HepG2 (cell line): Measurements from ENCODE around the gene AUH. TPM values are rescaled to one million over a fixed set of nuclear protein-coding genes. Genes with fewer than 3 reads are reported as not detected.

Source experiments
- AHR ChIP-seq: IDR thresholded peaks from 2 replicates; pipeline ENCODE4 v1.6.1; 2018; ENCODE audit warnings: missing genetic modification reagents, missing compliant biosample characterization
- ATF4 ChIP-seq, 2 experiments: fragments of 450-650 bp in 1 of 2; sonication (generic) in 1 of 2; formaldehyde crosslinking; IDR thresholded peaks; 2 replicates each; pipeline versions ENCODE4 v1.5.0 to v1.8.0; 2020 to 2022; ENCODE audit warnings: mild to moderate bottlenecking in 1 of 2, missing genetic modification reagents in 1 of 2
- CERS6 ChIP-seq: sonication (generic); formaldehyde crosslinking; IDR thresholded peaks from 2 replicates; pipeline ENCODE4 v1.5.0; 2020; ENCODE audit warnings: missing genetic modification reagents
- E2F2 ChIP-seq: sonication (generic); formaldehyde crosslinking; IDR thresholded peaks from 2 replicates; pipeline ENCODE4 v1.4.0; 2020; ENCODE audit warnings: missing genetic modification reagents, borderline replicate concordance
- GLI4 ChIP-seq: sonication (generic); formaldehyde crosslinking; IDR thresholded peaks from 2 replicates; pipeline ENCODE4 v1.5.1; 2020; ENCODE audit warnings: missing genetic modification reagents, mild to moderate bottlenecking, moderate library complexity, borderline replicate concordance
- GPN1 ChIP-seq: sonication (generic); formaldehyde crosslinking; IDR thresholded peaks from 2 replicates; pipeline ENCODE4 v1.5.1; 2020; ENCODE audit warnings: missing genetic modification reagents, borderline replicate concordance
- GRHL1 ChIP-seq: sonication (generic); formaldehyde crosslinking; conservative IDR thresholded peaks from 2 replicates; pipeline ENCODE4 v1.8.0; 2022; ENCODE audit warnings: missing genetic modification reagents
- KMT2B ChIP-seq: IDR thresholded peaks from 2 replicates; pipeline ENCODE4 v1.6.1; 2016; ENCODE audit warnings: missing genetic modification reagents, missing compliant biosample characterization
- MED1 ChIP-seq: sonication (generic); formaldehyde crosslinking; IDR thresholded peaks from 2 replicates; pipeline ENCODE4 v1.4.0; 2020; ENCODE audit warnings: missing genetic modification reagents
- NR0B2 ChIP-seq: sonication (generic); formaldehyde crosslinking; IDR thresholded peaks from 2 replicates; pipeline ENCODE4 v1.4.0; 2020; ENCODE audit warnings: mild to moderate bottlenecking, missing genetic modification reagents
- NR2C2 ChIP-seq: sonication (generic); formaldehyde crosslinking; IDR thresholded peaks from 2 replicates; pipeline ENCODE4 v1.4.0; 2020; ENCODE audit warnings: missing genetic modification reagents, mild to moderate bottlenecking, moderate library complexity, borderline replicate concordance
- POLR2A ChIP-seq, 2 experiments: IDR thresholded peaks; 2 replicates each; pipeline ENCODE4 v1.6.1; 2011; ENCODE audit warnings: low read depth in 2 of 2, low read length in 2 of 2, mild to moderate bottlenecking in 1 of 2, moderate library complexity in 1 of 2; ENCODE audit not compliant: insufficient read depth in 1 of 2
- TARDBP ChIP-seq: sonication (generic); formaldehyde crosslinking; IDR thresholded peaks from 2 replicates; pipeline ENCODE4 v1.8.0; 2022; ENCODE audit warnings: mild to moderate bottlenecking, missing genetic modification reagents
- UBTF ChIP-seq: sonication (generic); formaldehyde crosslinking; IDR thresholded peaks from 2 replicates; pipeline ENCODE4 v1.4.0; 2020; ENCODE audit warnings: mild to moderate bottlenecking, missing genetic modification reagents
- ZNF12 ChIP-seq: sonication (generic); formaldehyde crosslinking; IDR thresholded peaks from 2 replicates; pipeline ENCODE4 v1.5.0; 2020; ENCODE audit warnings: missing genetic modification reagents
- ZNF143 ChIP-seq: sonication (generic); formaldehyde crosslinking; IDR thresholded peaks from 2 replicates; pipeline ENCODE4 v1.4.0; 2020; ENCODE audit warnings: missing genetic modification reagents
- ZNF605 ChIP-seq: sonication (generic); formaldehyde crosslinking; IDR thresholded peaks from 2 replicates; pipeline ENCODE4 v1.8.0; 2022; ENCODE audit warnings: mild to moderate bottlenecking, missing genetic modification reagents
- ZNF691 ChIP-seq: sonication (generic); formaldehyde crosslinking; IDR thresholded peaks from 2 replicates; pipeline ENCODE4 v1.4.0; 2020; ENCODE audit warnings: missing genetic modification reagents, low read depth, mild to moderate bottlenecking, borderline replicate concordance
- ZNF7 ChIP-seq: IDR thresholded peaks from 2 replicates; pipeline ENCODE4 v1.6.1; 2016; ENCODE audit warnings: missing biosample characterization, missing genetic modification reagents
- polyA plus RNA-seq, 8 experiments: library from polyadenylated mRNA; depleted of rRNA in 3 of 8; stranded (reverse) in 7 of 8; unstranded in 1 of 8; fragments of >200 nt; fragmentation: Illumina TruSeq in 4 of 8; extraction: Trizol in 4 of 8; gene quantifications; 2 replicates each; pipeline versions ENCODE4 v1.2.1 to v1.2.3, GENCODE V29; 2011 to 2016; ENCODE audit warnings: low read depth in 4 of 8, missing spikeins in 1 of 8, mixed read lengths in 1 of 8; ENCODE audit not compliant: insufficient read depth in 1 of 8
- total RNA-seq, 5 experiments: library from RNA; depleted of rRNA; stranded (reverse); fragments of >200 nt; fragmentation: Illumina TruSeq; extraction: Trizol; gene quantifications; 2 replicates each; pipeline ENCODE4 v1.2.3, GENCODE V29; 2016; ENCODE audit warnings: low read depth in 1 of 5

AUH gene
- total and polyA plus RNA-seq, 2 of the 13 experiments (the other 11 are each of a cell fraction or from before 2014, with no cell fraction given) = 25.8 to 31.9 TPM

- TF ChIP-seq ATF4 (CRISPR knock-in tag; IDR thresholded peaks at IDR 0.05) (0 out of 4 replicates have a peak, but pooled peaks of 1 of the 2 experiments have one; percentile 20), GPN1 (CRISPR knock-in tag) (no peak), GRHL1 (CRISPR knock-in tag) (no peak), E2F2 (CRISPR knock-in tag) (0 out of 2 replicates have a peak, but pooled peaks have one; percentile 38), ZNF143 (CRISPR knock-in tag) (0 out of 2 replicates have a peak, but pooled peaks have one; percentile 16), UBTF (CRISPR knock-in tag) (peak; percentile 66; the same call in 1 of the 2 replicates), CERS6 (CRISPR knock-in tag) (no peak), ZNF7 (no peak), NR0B2 (CRISPR knock-in tag) (peak; percentile 55; the same call in 1 of the 2 replicates), ZNF12 (CRISPR knock-in tag) (no peak), GLI4 (CRISPR knock-in tag) (no peak), MED1 (CRISPR knock-in tag) (peak; percentile 53), AHR (CRISPR knock-in tag) (peak; percentile 52; the same call in 1 of the 2 replicates), NR2C2 (peak; percentile 54; the same call in 1 of the 2 replicates), POLR2A (IDR thresholded peaks at IDR 0.05; ENCODE audit: insufficient read depth in 1 of 2, low read depth in 2 of 2, low read length in 2 of 2) (peak; percentile 61 to 70), ZNF691 (CRISPR knock-in tag) (no peak), KMT2B (CRISPR knock-in tag) (0 out of 2 replicates have a peak, but pooled peaks have one; percentile 31), ZNF605 (CRISPR knock-in tag) (no peak), TARDBP (CRISPR knock-in tag) (0 out of 2 replicates have a peak, but pooled peaks have one; percentile 59)
Observed at GRCh38 chr9:91361291-91362050, at the start of gene AUH (continued).
